ENCODE data around the gene BCO1. TPM values are rescaled to one million over a fixed set of nuclear protein-coding genes. Genes with fewer than 3 reads are reported as not detected.

Gene BCO1
- total RNA-seq, 2 experiments from 2014 or later, result not detected

- no peak for ATAC-seq
- peaks cover 20% of the 10 kb centered on the region for H3K27me3 Mint-ChIP-seq
- H3K4me3 Mint-ChIP-seq, result no peak overlapping the region
- H3K4me1 Mint-ChIP-seq, result no peaks in the 10 kb centered on the region
- H3K9me3 Mint-ChIP-seq (ENCODE audit: low read depth), result no peaks in the 10 kb centered on the region
- no peak for DNase-seq
- CTCF ChIA-PET, result interaction anchor here (0.6 kb wide), 1 partner anchor 222 kb away, joined by 3 read pairs; no protein-coding TSS in a partner anchor
- H3K36me3 Mint-ChIP-seq, result no peaks in the 10 kb centered on the region
- H3K27ac Mint-ChIP-seq, result no peak overlapping the region
These were observed 55.7 kb downstream of the BCO1 start for GRCh38 chr16:81293909-81294802.

GRCh38 chr16:81296631-81297030 is 58.1 kb downstream of the BCO1 start:
- no peak for DNase-seq
- Mint-ChIP-seq H3K36me3 (no peaks in the 10 kb centered on the region), H3K27me3 (peaks cover 23% of the 10 kb centered on the region), H3K27ac (no peak overlapping the region), H3K4me3 (no peak overlapping the region), H3K9me3 (ENCODE audit: low read depth) (no peaks in the 10 kb centered on the region), H3K4me1 (peaks cover 2% of the 10 kb centered on the region)
- CTCF ChIA-PET, result no interaction called here
- ATAC-seq, result no peak

GRCh38 chr16:81307770-81308169 is 69.3 kb downstream of the BCO1 start:
- H3K36me3 Mint-ChIP-seq, result peaks cover 4% of the 10 kb centered on the region
- no peaks in the 10 kb centered on the region for H3K9me3 Mint-ChIP-seq (ENCODE audit: low read depth)
- no peak overlapping the region for H3K27ac Mint-ChIP-seq
- CTCF ChIA-PET, result interaction anchor here (1.2 kb wide), 1 partner anchor 10 kb away, joined by 3 read pairs; no protein-coding TSS in a partner anchor
- ATAC-seq, result no peak
- no peak for DNase-seq
- H3K4me3 Mint-ChIP-seq, result no peak overlapping the region
- H3K4me1 Mint-ChIP-seq, result peaks cover 6% of the 10 kb centered on the region
- peaks cover 3% of the 10 kb centered on the region for H3K27me3 Mint-ChIP-seq

GRCh38 chr16:81310045-81310644 is 71.7 kb downstream of the BCO1 start:
- CTCF ChIA-PET, result interaction anchor here (1.1 kb wide), 1 partner anchor 49 kb away, joined by 3 read pairs; no protein-coding TSS in a partner anchor
- Mint-ChIP-seq H3K4me1 (peaks cover 19% of the 10 kb centered on the region), H3K36me3 (peaks cover 8% of the 10 kb centered on the region), H3K9me3 (ENCODE audit: low read depth) (no peaks in the 10 kb centered on the region), H3K4me3 (no peak overlapping the region), H3K27me3 (no peaks in the 10 kb centered on the region), H3K27ac (no peak overlapping the region)
- DNase-seq (no peak), ATAC-seq (no peak)

- Mint-ChIP-seq H3K9me3 (ENCODE audit: low read depth) (no peaks in the 10 kb centered on the region), H3K4me1 (peaks cover 28% of the 10 kb centered on the region), H3K4me3 (no peak overlapping the region), H3K36me3 (peaks cover 8% of the 10 kb centered on the region), H3K27me3 (no peaks in the 10 kb centered on the region), H3K27ac (no peak overlapping the region)
- no peak for ATAC-seq
- no peak for DNase-seq
- CTCF ChIA-PET, result no interaction called here
These were observed 73.3 kb downstream of the BCO1 start for GRCh38 chr16:81311762-81312161.

GRCh38 chr16:81313701-81314602 is 75.5 kb downstream of the BCO1 start:
- H3K4me1 Mint-ChIP-seq, result peaks cover 38% of the 10 kb centered on the region
- H3K27me3 Mint-ChIP-seq, result no peaks in the 10 kb centered on the region
- H3K9me3 Mint-ChIP-seq (ENCODE audit: low read depth), result no peaks in the 10 kb centered on the region
- H3K4me3 Mint-ChIP-seq, result peak overlapping the region; percentile 94
- ATAC-seq (no peak), DNase-seq (no peak)
- H3K36me3 Mint-ChIP-seq, result peaks cover 8% of the 10 kb centered on the region
- peak overlapping the region; percentile 92 for H3K27ac Mint-ChIP-seq
- CTCF ChIA-PET, result interaction anchor here (0.9 to 2.6 kb wide), 8 partner anchors 11 to 417 kb away, joined by 3 to 10 read pairs (median 4); partner anchors contain the start of gene ATMIN

GRCh38 chr16:81314603-81315270 is 76.2 kb downstream of the BCO1 start, which contains the start of gene GAN:
Gene GAN (plus strand): TSS chr16:81314962. CDS start chr16:81315114, 152 bp downstream.
- H3K9me3 Mint-ChIP-seq (ENCODE audit: low read depth), result no peaks in the 10 kb centered on the region
- DNase-seq (peak; percentile 98), ATAC-seq (peak; percentile 96)
- peak within 1 kb of the TSS; percentile 94 for H3K4me3 Mint-ChIP-seq
- H3K36me3 Mint-ChIP-seq, result peaks cover 8% of the 10 kb centered on the region
- CTCF ChIA-PET, result interaction anchor here (0.9 to 2.6 kb wide), 8 partner anchors 11 to 416 kb away, joined by 3 to 10 read pairs (median 4); partner anchors contain the start of gene ATMIN
- no peaks in the 10 kb centered on the region for H3K27me3 Mint-ChIP-seq
- H3K4me1 Mint-ChIP-seq, result peaks cover 39% of the 10 kb centered on the region
- H3K27ac Mint-ChIP-seq, result peak within 1 kb of the TSS; percentile 92

GRCh38 chr16:81315271-81316175 is 77.0 kb downstream of the BCO1 start:
- H3K9me3 Mint-ChIP-seq (ENCODE audit: low read depth), result no peaks in the 10 kb centered on the region
- no peaks in the 10 kb centered on the region for H3K27me3 Mint-ChIP-seq
- peak; percentile 61 for DNase-seq
- peak overlapping the region; percentile 94 for H3K4me3 Mint-ChIP-seq
- CTCF ChIA-PET, result interaction anchor here (0.9 to 2.6 kb wide), 8 partner anchors 15 to 915 kb away, joined by 3 to 10 read pairs (median 4); partner anchors contain the start of gene ATMIN
- peaks cover 39% of the 10 kb centered on the region for H3K4me1 Mint-ChIP-seq
- ATAC-seq, result peak; percentile 32
- peaks cover 8% of the 10 kb centered on the region for H3K36me3 Mint-ChIP-seq
- H3K27ac Mint-ChIP-seq, result peak overlapping the region; percentile 92

- no peaks in the 10 kb centered on the region for H3K9me3 Mint-ChIP-seq (ENCODE audit: low read depth)
- DNase-seq (no peak), ATAC-seq (no peak)
- no peaks in the 10 kb centered on the region for H3K27me3 Mint-ChIP-seq
- peak overlapping the region; percentile 72 for H3K4me3 Mint-ChIP-seq
- CTCF ChIA-PET, result interaction anchor here (0.9 to 2.6 kb wide), 2 partner anchors 280 to 914 kb away, joined by 3 to 7 read pairs; partner anchors contain the start of gene ATMIN
- H3K4me1 Mint-ChIP-seq, result peaks cover 39% of the 10 kb centered on the region
- H3K36me3 Mint-ChIP-seq, result peaks cover 8% of the 10 kb centered on the region
- peak overlapping the region; percentile 75 for H3K27ac Mint-ChIP-seq
These were observed 77.6 kb downstream of the BCO1 start for GRCh38 chr16:81316176-81316496.

- ATAC-seq (no peak), DNase-seq (no peak)
- Mint-ChIP-seq H3K9me3 (ENCODE audit: low read depth) (no peaks in the 10 kb centered on the region), H3K36me3 (peaks cover 4% of the 10 kb centered on the region), H3K27ac (no peak overlapping the region), H3K27me3 (no peaks in the 10 kb centered on the region), H3K4me3 (no peak overlapping the region), H3K4me1 (peaks cover 29% of the 10 kb centered on the region)
- CTCF ChIA-PET, result interaction anchor here (1.1 kb wide), 2 partner anchors 10 to 14 kb away, joined by 3 read pairs; no protein-coding TSS in a partner anchor
These were observed 80.2 kb downstream of the BCO1 start for GRCh38 chr16:81318711-81319110.

- H3K4me3 Mint-ChIP-seq, result no peak overlapping the region
- H3K4me1 Mint-ChIP-seq, result peaks cover 22% of the 10 kb centered on the region
- no peaks in the 10 kb centered on the region for H3K27me3 Mint-ChIP-seq
- DNase-seq (no peak), ATAC-seq (no peak)
- CTCF ChIA-PET, result interaction anchor here (1.1 kb wide), 1 partner anchor 13 kb away, joined by 3 read pairs; no protein-coding TSS in a partner anchor
- peaks cover 1% of the 10 kb centered on the region for H3K36me3 Mint-ChIP-seq
- H3K9me3 Mint-ChIP-seq (ENCODE audit: low read depth), result no peaks in the 10 kb centered on the region
- H3K27ac Mint-ChIP-seq, result no peak overlapping the region
These were observed 80.9 kb downstream of the BCO1 start for GRCh38 chr16:81319221-81319912.

Data from activated CD8-positive, alpha-beta memory T cell treated with anti-CD3 and anti-CD28 coated beads, Interleukin-2, amount 10 ng/mL, durations not matched to agents 7 days and 5 days (primary cell).